Transverse colon (tissue), 3 donors: ENCODE results near the gene PARVA.

Source experiments
- CTCF ChIP-seq, 5 experiments: fragments of 200-600 bp in 3 of 5; fragments of 450-650 bp in 2 of 5; sonication (generic) in 3 of 5; IDR thresholded peaks; 1 replicate in 2 of 5; 2 replicates in 3 of 5; pipeline ENCODE4 v1.5.1; 2016 to 2017; ENCODE audit warnings: antibody characterized with exemption in 5 of 5, inconsistent platforms in 3 of 5, mild to moderate bottlenecking in 2 of 5, moderate library complexity in 1 of 5
- POLR2A ChIP-seq: fragments of 450-650 bp; IDR thresholded peaks from one replicate; pipeline ENCODE4 v1.6.1; 2016; ENCODE audit warnings: antibody characterized with exemption, mild to moderate bottlenecking, moderate library complexity

GRCh38 chr11:12377106-12377823, at the start of gene PARVA:
- TF ChIP-seq CTCF (IDR thresholded peaks at IDR 0.05) (peak in 2 of 5 experiments; percentile 12 to 50), POLR2A (peak; percentile 62)
